UCSD-AML1 (cell line): Measurements from ENCODE around the gene SMIM44.

Experiments used
- DNase-seq: peaks from one replicate; lab custom pipeline; 2025; ENCODE audit not compliant: unreplicated experiment; lab: John Stamatoyannopoulos, UW

SMIM44 gene

DNA sequence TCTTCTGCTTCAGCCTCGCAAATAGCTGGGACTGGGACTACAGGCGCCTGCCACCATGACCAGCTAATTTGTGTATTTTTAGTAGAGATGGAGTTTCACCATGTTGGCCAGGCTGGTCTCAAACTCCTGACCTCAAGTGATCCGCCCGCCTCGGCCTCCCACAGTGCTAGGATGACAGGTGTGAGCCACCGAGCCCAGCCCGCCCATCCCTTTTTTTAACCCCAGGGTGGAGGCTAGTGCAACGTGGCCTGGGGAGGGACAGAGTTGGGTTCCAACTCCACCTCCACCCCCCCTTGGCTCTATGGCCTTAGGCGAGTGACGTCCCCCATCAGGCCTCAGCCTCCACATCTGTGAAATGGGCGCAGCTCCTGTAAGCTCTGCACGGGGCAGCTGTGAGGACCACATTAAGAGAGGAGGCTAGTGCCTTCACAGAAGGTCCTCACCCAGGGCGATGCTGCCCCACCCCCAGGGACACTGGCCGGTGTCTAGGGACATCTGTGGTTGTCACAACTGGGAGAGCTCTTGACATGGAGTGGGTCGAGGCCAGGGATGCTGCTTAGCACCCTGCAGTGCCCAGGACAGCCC, 40.7 kb downstream of the SMIM44 start:
- no peak for DNase-seq

DNA sequence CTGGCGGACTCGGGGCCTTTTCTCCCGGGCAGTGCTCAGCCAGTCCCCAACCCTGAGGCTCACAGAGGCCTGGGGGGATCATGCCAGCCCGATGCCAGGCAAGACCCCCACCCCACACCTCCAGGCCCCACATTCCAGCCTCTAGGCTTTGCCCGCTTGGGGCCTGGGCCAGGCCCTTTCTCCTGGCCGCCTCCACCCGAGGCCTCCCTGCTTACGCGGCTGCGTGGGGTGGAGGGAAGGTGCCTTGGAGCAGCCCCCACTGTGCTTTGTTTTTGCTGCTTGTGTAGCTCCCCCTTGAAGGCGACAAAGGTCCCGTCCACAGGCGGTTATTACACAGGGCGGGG, 41.3 kb downstream of the SMIM44 start:
- DNase-seq: no peak

DNA sequence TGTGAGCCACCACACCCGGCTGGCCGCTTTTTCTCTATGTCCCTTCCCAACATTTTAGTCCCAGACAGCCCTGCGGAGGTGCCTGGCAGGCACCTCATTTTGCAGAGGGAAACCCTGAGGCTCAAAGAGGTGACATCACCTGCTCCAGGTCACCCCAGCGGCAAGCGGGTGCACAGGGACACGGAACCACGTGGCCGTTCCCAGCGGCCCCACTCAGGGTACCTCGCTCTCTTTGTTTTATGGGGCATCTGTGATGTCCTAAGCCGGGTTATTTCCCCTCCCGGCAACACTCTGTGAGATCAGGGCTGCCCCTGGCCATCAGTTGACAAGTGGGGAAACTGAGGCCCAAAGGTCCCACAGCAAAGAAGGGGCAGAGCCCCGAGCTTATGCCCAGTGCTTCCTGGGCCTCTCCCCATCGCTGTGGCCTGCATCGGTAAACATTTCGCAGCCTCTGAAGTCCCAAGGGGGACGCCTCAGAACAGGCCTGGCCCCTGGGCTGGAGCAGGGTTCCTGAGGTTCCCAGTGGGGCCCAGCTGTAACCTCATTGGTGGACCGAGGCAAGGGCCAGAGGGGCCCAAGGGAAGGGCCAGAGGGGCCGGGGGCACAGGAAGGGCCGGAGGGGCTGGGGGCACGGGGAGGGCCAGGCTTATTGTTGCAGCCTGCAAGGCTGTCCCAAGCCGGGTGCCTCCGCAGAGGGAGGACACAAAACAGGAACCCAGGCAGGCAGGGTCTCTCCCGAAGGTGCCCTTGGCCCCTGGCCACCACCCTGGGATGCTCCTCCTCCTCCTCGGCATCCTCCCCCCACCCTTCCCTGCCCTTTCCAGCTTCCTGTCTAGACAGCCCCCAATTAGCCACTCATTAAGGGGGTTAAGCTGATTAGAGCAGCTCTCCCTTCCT, 41.9 kb downstream of the SMIM44 start:
- DNase-seq: no peak

DNA sequence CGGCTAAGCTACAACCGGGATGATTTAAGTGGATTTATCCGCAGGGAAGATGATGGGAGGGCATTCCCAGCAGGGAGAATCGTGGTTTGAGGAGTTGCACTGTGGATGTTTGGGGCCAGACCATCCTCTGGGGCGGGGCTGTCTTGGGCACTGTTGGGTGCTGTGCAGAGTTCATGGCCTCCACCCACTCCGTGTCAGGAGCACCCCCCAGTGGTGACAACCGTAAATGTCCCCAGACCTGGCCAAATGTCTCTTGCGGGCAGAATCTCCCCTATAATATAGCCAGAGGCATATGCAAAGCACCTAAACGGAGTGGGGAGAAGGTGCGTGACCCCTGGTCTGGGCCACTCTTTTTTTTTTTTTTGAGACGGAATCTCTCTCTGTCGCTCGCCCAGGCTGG, 43.2 kb downstream of the SMIM44 start:
- peak; percentile 57 for DNase-seq

DNA sequence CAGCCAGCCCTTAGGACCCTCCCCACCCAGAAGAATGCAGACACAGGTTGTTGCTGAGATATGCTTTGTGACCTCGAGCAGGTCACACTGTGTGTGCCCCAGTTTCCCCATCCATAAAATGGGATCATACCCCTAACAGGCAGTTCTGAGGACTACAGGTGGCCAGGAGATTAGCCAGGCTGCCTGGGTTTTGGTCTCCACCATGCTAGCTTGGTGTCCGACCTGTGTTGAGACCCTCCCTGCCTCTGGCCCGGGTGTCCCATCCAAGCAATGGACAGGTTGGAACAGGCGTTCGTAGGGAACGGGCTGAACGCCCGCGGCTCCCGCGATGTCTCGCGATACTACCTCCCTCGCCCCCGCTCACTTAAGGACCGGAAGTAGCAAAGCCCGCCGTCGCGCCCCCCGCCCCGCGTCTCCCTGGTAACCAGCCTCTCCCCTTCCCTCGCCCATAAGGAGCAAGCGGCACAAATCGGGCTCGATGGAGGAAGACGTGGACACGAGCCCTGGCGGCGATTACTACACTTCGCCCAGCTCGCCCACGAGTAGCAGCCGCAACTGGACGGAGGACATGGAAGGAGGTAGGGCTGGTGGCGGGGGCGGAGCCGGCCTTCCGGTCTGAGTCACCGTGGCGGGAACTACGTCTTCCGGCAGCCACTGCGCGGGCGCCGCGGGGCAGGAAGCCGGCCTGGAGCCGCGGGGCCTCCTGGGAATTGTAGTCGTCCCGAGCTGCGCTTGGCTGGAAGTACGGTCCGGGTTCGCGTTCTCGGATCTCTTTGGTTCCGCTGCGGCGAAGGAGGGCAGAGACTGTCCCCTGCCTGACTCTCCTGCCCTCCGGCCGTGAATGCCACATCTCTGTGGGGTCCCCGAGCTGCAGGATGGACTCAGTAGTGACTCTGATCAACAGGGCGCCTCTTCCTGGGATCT, 48.3 kb downstream of the SMIM44 start:
- peak; percentile 95 for DNase-seq

DNA sequence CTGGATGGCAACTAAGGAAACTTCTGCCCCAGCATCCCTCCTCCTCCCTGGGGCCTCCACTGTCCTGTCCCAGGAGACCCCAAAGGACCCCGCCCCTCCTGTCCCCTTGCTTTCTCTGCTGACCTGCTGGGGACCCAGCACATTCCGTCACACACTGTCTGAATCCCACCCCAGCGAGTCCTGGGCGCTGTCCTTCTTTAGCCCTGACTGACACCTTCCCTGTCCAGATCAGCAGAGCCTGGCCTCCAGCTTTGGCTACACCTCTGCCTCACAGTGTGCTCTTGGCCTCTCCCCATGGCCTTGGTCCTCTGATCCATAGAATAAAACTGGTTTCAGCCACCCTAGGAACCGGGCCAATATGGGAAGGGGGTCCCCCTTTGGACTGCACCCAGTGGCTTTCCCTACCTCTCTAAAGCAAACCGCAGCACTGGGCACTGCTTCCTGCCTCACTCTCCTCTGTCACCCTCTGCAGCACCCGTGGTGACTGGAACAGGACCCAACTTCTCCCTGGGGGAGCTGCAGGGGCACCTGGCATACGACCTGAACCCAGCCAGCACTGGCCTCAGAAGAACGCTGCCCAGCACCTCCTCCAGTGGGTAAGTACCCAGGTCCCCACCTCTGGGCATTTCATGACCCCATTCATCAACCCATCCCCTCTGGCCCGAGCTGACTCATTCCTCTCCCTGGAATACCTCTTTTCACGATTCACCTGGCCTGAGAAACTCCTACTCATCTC, 49.3 kb downstream of the SMIM44 start:
- DNase-seq: no peak

DNA sequence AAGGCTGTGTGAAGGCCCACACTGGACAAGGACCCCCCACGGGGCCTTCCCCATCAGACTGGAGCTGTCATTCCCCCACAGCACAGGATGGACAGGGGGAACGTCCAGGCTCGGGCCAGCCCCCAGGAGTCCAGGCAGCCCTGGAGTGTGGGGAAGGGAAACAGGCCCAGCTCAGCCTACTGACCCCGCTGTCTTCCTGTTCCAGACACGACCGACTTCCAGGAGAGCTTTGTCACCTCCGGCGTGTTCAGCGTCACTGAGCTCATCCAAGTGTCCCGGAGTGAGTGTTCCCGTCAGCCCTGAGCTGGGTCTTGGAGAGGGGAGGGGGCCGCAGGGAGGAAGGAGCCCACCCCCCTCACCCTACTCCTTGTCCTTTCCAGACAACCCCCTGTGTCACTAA, 49.9 kb downstream of the SMIM44 start:
- DNase-seq: no peak
